ENCODE data around the gene RTL10.

The RTL10 gene

GRCh38 chr22:19807161-19807913 is 47.3 kb downstream of the RTL10 start:
- DNase-seq = no peak

DNA sequence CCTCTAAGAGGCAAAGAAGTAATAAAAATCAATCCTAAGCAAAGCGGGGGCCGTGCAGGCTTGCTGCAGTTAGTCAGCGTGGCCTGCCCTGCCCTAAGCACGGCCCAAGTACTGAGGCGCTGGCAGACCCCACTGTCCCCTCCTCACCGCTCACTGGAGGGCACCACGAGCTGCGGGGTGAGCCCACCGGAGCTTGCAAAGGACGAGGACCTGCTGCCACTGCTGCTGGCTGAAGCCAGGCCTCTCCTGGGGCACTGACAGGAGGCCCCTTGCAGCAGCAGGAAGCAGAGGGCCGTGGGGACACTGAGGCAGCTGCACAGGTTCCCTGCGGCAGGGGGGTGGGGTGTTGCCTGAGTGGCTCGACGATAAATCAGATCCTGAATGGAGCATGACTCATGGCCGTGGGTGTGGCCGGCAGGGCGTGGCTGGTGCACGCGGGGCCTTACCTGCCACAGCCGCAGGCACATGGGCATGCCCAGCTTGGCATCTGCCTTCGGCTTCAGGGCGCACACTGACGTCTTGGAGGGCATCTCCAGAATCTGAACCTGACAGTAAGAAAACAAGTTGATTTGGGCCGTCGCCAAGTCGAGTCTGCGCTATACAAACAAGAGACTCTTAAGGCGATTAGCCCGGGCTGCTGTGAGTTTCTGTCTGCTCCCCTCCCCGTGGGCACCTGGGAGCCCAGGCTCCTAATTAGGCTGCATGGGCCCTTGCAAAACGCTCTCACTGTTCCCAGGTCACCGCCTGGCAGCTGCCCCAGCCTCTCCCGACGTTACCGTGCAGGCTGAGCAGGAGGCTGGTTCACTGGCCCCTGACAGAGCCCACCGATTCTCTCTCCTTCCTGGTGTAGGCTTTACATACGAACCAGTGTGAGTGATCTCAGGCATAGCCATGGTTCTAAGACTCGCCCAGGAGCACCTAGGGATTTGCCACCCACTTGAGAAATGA is 48.2 kb downstream of the RTL10 start:
- no peak for DNase-seq

DNA sequence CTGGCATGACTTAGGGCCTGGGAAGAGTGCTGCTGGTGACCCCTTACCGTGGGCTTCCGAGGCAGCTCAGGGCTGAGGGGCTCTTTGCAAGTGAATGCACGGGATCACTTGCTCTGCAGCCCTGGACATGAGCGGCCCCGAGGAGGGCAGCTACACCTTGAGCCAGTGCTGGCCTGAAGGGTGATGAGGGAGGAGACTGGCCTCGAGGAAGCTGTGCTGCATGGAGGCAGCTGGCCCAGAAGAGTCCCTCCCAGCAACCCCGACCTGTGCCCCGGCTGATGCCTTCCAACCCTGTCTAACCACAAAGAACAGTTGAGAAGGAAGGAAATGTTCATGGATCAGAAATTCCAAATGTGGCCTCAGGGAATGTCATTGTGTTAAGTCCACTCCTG is 48.9 kb downstream of the RTL10 start:
- no peak for DNase-seq

All from MV-4-11 (cell line).